HepG2 (cell line): ENCODE results near the gene GALNT5.

ENCODE experiments used
- CTCF ChIP-seq: sonication (generic); formaldehyde crosslinking; IDR thresholded peaks from 2 replicates; pipeline ENCODE4 v1.5.0; 2020; ENCODE audit warnings: mild to moderate bottlenecking, missing genetic modification reagents, moderate library complexity
- DPF2 ChIP-seq: sonication (generic); formaldehyde crosslinking; IDR thresholded peaks from 2 replicates; pipeline ENCODE4 v1.4.0; 2020; ENCODE audit warnings: mild to moderate bottlenecking, low read depth, missing genetic modification reagents, borderline replicate concordance
- EZH2 ChIP-seq: conservative IDR thresholded peaks from 2 replicates; pipeline ENCODE4 v1.6.1; 2012; ENCODE audit warnings: mild to moderate bottlenecking, low read depth, low read length, moderate library complexity
- HES4 ChIP-seq: sonication (generic); formaldehyde crosslinking; IDR thresholded peaks from 2 replicates; pipeline ENCODE4 v1.9.0; 2021; ENCODE audit warnings: mild to moderate bottlenecking, missing genetic modification reagents, borderline replicate concordance
- IKZF4 ChIP-seq: sonication (generic); formaldehyde crosslinking; IDR thresholded peaks from 2 replicates; pipeline ENCODE4 v1.5.1; 2020; ENCODE audit warnings: borderline replicate concordance, mild to moderate bottlenecking, low read depth, missing genetic modification reagents; ENCODE audit errors: not compliant biosample characterization
- JUND ChIP-seq: sonication (generic); formaldehyde crosslinking; IDR thresholded peaks from 2 replicates; pipeline ENCODE4 v1.8.0; 2022; ENCODE audit warnings: mild to moderate bottlenecking, missing genetic modification reagents
- ZFP41 ChIP-seq: sonication (generic); formaldehyde crosslinking; IDR thresholded peaks from 2 replicates; pipeline ENCODE4 v1.4.0; 2020; ENCODE audit warnings: mild to moderate bottlenecking, missing genetic modification reagents, borderline replicate concordance

- TF ChIP-seq DPF2 (CRISPR knock-in tag) (no peak), HES4 (CRISPR knock-in tag) (no peak), IKZF4 (CRISPR knock-in tag) (no peak), ZFP41 (CRISPR knock-in tag) (no peak), JUND (CRISPR knock-in tag) (no peak), CTCF (CRISPR knock-in tag) (no peak), EZH2 (no peak)
Observed at GRCh38 chr2:157216286-157216965, 41.1 kb upstream of the GALNT5 start.
